K562 (cell line): ENCODE results near the gene CHST13. TPM values are rescaled to one million over a fixed set of nuclear protein-coding genes. Genes with fewer than 3 reads are reported as not detected.

Experiments used
- ATAC-seq: fragments of 200-7000 bp; cut with Tn5 transposase; 3 replicates; pipeline ENCODE4 v1.9.1; 2020; ENCODE audit warnings: moderate library complexity
- BruUV-seq: library from RNA; stranded (reverse); fragments of 400-500 nt; replicated peaks from 2 replicates; lab custom pipeline; 2021; lab: Mats Ljungman, UMichigan
- CTCF ChIA-PET: fragments of 300-600 bp; formaldehyde crosslinking; extraction: SDS; loops from one replicate; lab custom pipeline; 2021; ENCODE audit warnings: low intra/inter-chr PET ratio; lab: Yijun Ruan, JAX
- POLR2A ChIA-PET: fragments of 300-600, 350-650 bp; sonication (Branson Sonifier 250); formaldehyde crosslinking; extraction: SDS; loops from one replicate; lab custom pipeline; 2021; ENCODE audit warnings: antibody characterized with exemption, inconsistent platforms; lab: Yijun Ruan, JAX
- DNase-seq, 4 experiments: peaks; one replicate each; pipeline versions ENCODE4 v3.0.0 to v3.0.0-alpha.2; 2011 to 2018; ENCODE audit warnings: low spot score in 3 of 4, mixed read lengths in 3 of 4; ENCODE audit errors: extremely low read depth in 1 of 4
- FAIRE-seq: peaks from 2 replicates; lab custom pipeline; 2011; peaks lifted over from hg19 to GRCh38; lab: Jason Lieb, UNC
- H2AFZ ChIP-seq: 2 replicates; pipeline ENCODE4 v1.6.0; 2011; ENCODE audit warnings: low read depth, low read length, control low read depth, inconsistent platforms
- H3K27ac ChIP-seq: fragments of 200-600 bp; 3 replicates; pipeline ENCODE4 v1.8.0; 2011; ENCODE audit warnings: low read depth, mild to moderate bottlenecking, control low read depth, inconsistent platforms, low read length, moderate library complexity, mixed read lengths; ENCODE audit errors: extremely low read depth
- H3K27me3 ChIP-seq, 2 experiments: fragments of 300-600 bp in 1 of 2; 2 replicates in 1 of 2; 3 replicates in 1 of 2; pipeline versions ENCODE4 v1.6.0 to v1.8.0; 2011; ENCODE audit warnings: inconsistent platforms in 2 of 2, low read length in 2 of 2, mild to moderate bottlenecking in 1 of 2, mixed read lengths in 1 of 2, moderate library complexity in 1 of 2; ENCODE audit not compliant: control insufficient read depth in 2 of 2, insufficient read depth in 2 of 2
- H3K36me3 ChIP-seq: fragments of 300-600 bp; 3 replicates; pipeline ENCODE4 v1.8.0; 2011; ENCODE audit warnings: mild to moderate bottlenecking, low read length, inconsistent platforms; ENCODE audit not compliant: control insufficient read depth, insufficient read depth
- H3K4me1 ChIP-seq, 2 experiments: fragments of 200-600 bp in 1 of 2; replicated peaks in 1 of 2; 2 replicates in 1 of 2; 3 replicates in 1 of 2; pipeline versions ENCODE4 v1.5.1 to v1.8.0; 2011; ENCODE audit warnings: inconsistent platforms in 2 of 2, low read length in 2 of 2, mild to moderate bottlenecking in 1 of 2, mixed read lengths in 1 of 2, moderate library complexity in 1 of 2; ENCODE audit not compliant: control insufficient read depth in 2 of 2, insufficient read depth in 2 of 2
- H3K4me2 ChIP-seq: 2 replicates; pipeline ENCODE4 v1.6.1; 2011; ENCODE audit warnings: low read length, control low read depth, inconsistent platforms, mixed read lengths; ENCODE audit not compliant: insufficient read depth
- H3K4me3 ChIP-seq: fragments of 200-600 bp; sonication (generic), shearing (Covaris generic); 2 replicates; pipeline ENCODE4 v1.5.1; 2016; ENCODE audit warnings: control low read depth, inconsistent platforms
- H3K79me2 ChIP-seq: fragments of 200-600 bp; 3 replicates; pipeline ENCODE4 v1.8.0; 2011; ENCODE audit warnings: low read length, inconsistent platforms; ENCODE audit not compliant: control insufficient read depth, insufficient read depth
- H3K9ac ChIP-seq, 2 experiments: 2 replicates each; pipeline versions ENCODE4 v1.6.0 to v1.6.1; 2011; ENCODE audit warnings: low read depth in 2 of 2, low read length in 2 of 2, control low read depth in 1 of 2, inconsistent platforms in 1 of 2, mild to moderate bottlenecking in 1 of 2, mixed read lengths in 1 of 2; ENCODE audit not compliant: insufficient read depth in 1 of 2
- H3K9me1 ChIP-seq: one replicate; pipeline ENCODE4 v1.6.0; 2011; ENCODE audit warnings: inconsistent platforms, mild to moderate bottlenecking, low read length, moderate library complexity; ENCODE audit not compliant: control insufficient read depth, insufficient read depth
- H3K9me3 ChIP-seq: replicated peaks from 2 replicates; pipeline ENCODE4 v1.5.1; 2011; ENCODE audit warnings: low read depth, low read length, inconsistent platforms; ENCODE audit not compliant: control insufficient read depth, insufficient read depth
- H4K20me1 ChIP-seq: replicated peaks from 2 replicates; pipeline ENCODE4 v1.6.1; 2011; ENCODE audit warnings: low read length, inconsistent platforms, mixed read lengths; ENCODE audit not compliant: control insufficient read depth, insufficient read depth
- IRF2 ChIP-seq: sonication (generic); formaldehyde crosslinking; IDR thresholded peaks from 2 replicates; pipeline ENCODE4 v1.8.1; 2022; ENCODE audit warnings: mild to moderate bottlenecking, missing genetic modification reagents
- MYBL2 ChIP-seq, 2 experiments: fragments of 450-650 bp in 1 of 2; sonication (generic) in 1 of 2; formaldehyde crosslinking in 1 of 2; IDR thresholded peaks; 2 replicates each; pipeline versions ENCODE4 v1.6.1 to v1.8.1; 2017 to 2022; ENCODE audit warnings: borderline replicate concordance in 1 of 2, inconsistent platforms in 1 of 2, low read depth in 1 of 2, mild to moderate bottlenecking in 1 of 2, missing genetic modification reagents in 1 of 2, moderate library complexity in 1 of 2
- NFIX ChIP-seq: fragments of 250-450 bp; sonication (Bioruptor Pico); IDR thresholded peaks from 2 replicates; pipeline ENCODE4 v1.4.0; 2020; ENCODE audit warnings: low read depth, mild to moderate bottlenecking, moderate library complexity
- NFYB ChIP-seq: IDR thresholded peaks from 2 replicates; pipeline ENCODE4 v1.6.1; 2011; ENCODE audit warnings: mild to moderate bottlenecking, moderate library complexity; ENCODE audit not compliant: insufficient read length; ENCODE audit errors: extremely low read depth
- TAL1 ChIP-seq: fragments of 450-650 bp; IDR thresholded peaks from 2 replicates; pipeline ENCODE4 v1.6.1; 2016; ENCODE audit warnings: mild to moderate bottlenecking
- ZC3H11A ChIP-seq: IDR thresholded peaks from 2 replicates; pipeline ENCODE4 v1.6.1; 2012; ENCODE audit warnings: low read depth, low read length, improper control_type of control experiment
- ZNF140 ChIP-seq: fragments of 250-450 bp; sonication (Bioruptor Pico); IDR thresholded peaks from 2 replicates; pipeline ENCODE4 v1.8.0; 2021; ENCODE audit warnings: moderate library complexity, mild to moderate bottlenecking, inconsistent platforms
- WGBS: fragments of 100-300 bp; shearing (Covaris generic); methylation state at CpG from one replicate; pipeline ENCODE4 v1.1.6; 2016; ENCODE audit warnings: low coverage, mixed read lengths; ENCODE audit not compliant: insufficient coverage; ENCODE audit errors: missing lambda C conversion rate; 5-methylcytosine and 5-hydroxymethylcytosine counted together
- in situ Hi-C: fragments of 300-500 bp; cut with MboI; formaldehyde crosslinking; loops from 4 replicates; pipeline ENCODE4 v1.15.0; 2018; ENCODE audit warnings: inconsistent platforms, mixed read lengths
- intact Hi-C: fragments of 100-400 bp; cut with micrococcal nuclease; formaldehyde crosslinking; loops from 2 replicates; pipeline ENCODE4 v1.14.2; 2022
- polyA plus RNA-seq, 8 experiments: library from polyadenylated mRNA; depleted of rRNA in 4 of 8; stranded (reverse) in 5 of 8; unstranded in 3 of 8; fragments of >200 nt; fragmentation: Nextera tagmentation in 2 of 8; fragmentation: Illumina TruSeq in 1 of 8; extraction: Ambion mirVana in 2 of 8; extraction: Trizol in 1 of 8; gene quantifications; 2 replicates each; pipeline versions ENCODE4 v1.2.1 to v1.2.3, GENCODE V29; 2011 to 2014; ENCODE audit warnings: inconsistent platforms in 1 of 8, missing spikeins in 1 of 8
- total RNA-seq, 7 experiments: library from RNA; depleted of rRNA in 6 of 7; stranded (reverse); fragments of >200 nt in 6 of 7; fragmentation: Illumina TruSeq in 2 of 7; extraction: Trizol in 2 of 7; gene quantifications; 2 replicates each; pipeline versions ENCODE4 v1.2.1 to v1.2.3, GENCODE V29; 2011 to 2021; ENCODE audit warnings: low replicate concordance in 1 of 7

Gene CHST13
- total and polyA plus RNA-seq, 9 of the 15 experiments (the other 6 are each of a cell fraction or from before 2014, with no cell fraction given), result not detected

GRCh38 chr3:126496894-126497850 lies 26.8 kb upstream of the CHST13 start:
- Histone ChIP-seq H4K20me1 (no peaks in the 10 kb centered on the region; the same call in 1 of the 2 replicates), H3K4me2 (no peak overlapping the region), H3K9me3 (no peaks in the 10 kb centered on the region), H3K79me2 (no peaks in the 10 kb centered on the region), H2AFZ (no peak overlapping the region), H3K36me3 (no peaks in the 10 kb centered on the region), H3K9ac (no peak overlapping the region), H3K4me3 (no peak overlapping the region), H3K27ac (no peak overlapping the region), H3K9me1 (no peaks in the 10 kb centered on the region), H3K27me3 (peaks cover 0 to 27% of the 10 kb centered on the region in 2 experiments; a peak in 3 of 5 replicates), H3K4me1 (no peaks in the 10 kb centered on the region)
- POLR2A ChIA-PET, result no interaction called here
- in situ Hi-C loops, result no loop called here
- BruUV-seq, result no TSS peak
- CTCF ChIA-PET, result no interaction called here
- DNase-seq (no peak), ATAC-seq (no peak), FAIRE-seq (no peak)
- 3% methylated on average over 18 of the region's 21 CpGs for WGBS
- no peak for TF ChIP-seq ZNF140 (CRISPR knock-in tag)
- no peak for TF ChIP-seq IRF2 (CRISPR knock-in tag)
- TF ChIP-seq ZC3H11A, result no peak
- no peak for TF ChIP-seq TAL1
- TF ChIP-seq MYBL2 (IDR thresholded peaks at IDR 0.05; ENCODE audit: low read depth), result no peak
- no peak for TF ChIP-seq MYBL2 (CRISPR knock-in tag; IDR thresholded peaks at IDR 0.05; ENCODE audit: borderline replicate concordance)
- TF ChIP-seq NFIX, result no peak
- no peak for TF ChIP-seq NFYB
- intact Hi-C loops, result no loop called here
